ENCODE data around the gene PTPN14.
"Not testable (repeated sequence)": the region's sequence is repeated elsewhere in the genome, so short reads cannot be mapped to it uniquely, and the experiment has no call there.

Gene PTPN14

GRCh38 chr1:214551436-214552173 lies at the start of gene PTPN14:
TSS of gene PTPN14 (minus strand) at chr1:214551602. CDS start at chr1:214464803, 86,799 bp downstream.
- no peak for ATAC-seq

GRCh38 chr1:214593158-214593557 lies 41.8 kb upstream of the PTPN14 start:
- no peak for ATAC-seq

DNA sequence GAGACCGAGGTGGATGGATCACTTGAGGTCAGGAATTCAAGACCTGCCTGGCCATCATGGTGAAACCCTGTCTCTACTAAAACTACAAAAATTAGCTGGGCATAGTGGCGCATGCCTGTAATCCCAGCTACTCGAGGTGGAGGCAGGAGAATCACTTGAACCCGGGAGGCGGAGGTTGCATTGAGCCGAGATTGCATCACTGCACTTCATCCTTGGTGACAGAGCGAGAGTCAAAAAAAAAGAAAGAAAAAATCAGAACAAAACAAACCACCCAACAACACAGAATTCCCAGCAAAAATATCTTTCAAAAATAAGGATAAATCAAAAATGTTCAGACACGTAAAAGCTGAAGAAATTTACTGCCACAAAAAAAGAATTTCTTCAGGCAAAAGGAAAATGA lies 40.5 kb upstream of the PTPN14 start:
- not testable (repeated sequence) for ATAC-seq

- ATAC-seq = no peak
These were observed 39.3 kb upstream of the PTPN14 start for GRCh38 chr1:214590696-214591095.

- ATAC-seq = no peak
These were observed 37.7 kb upstream of the PTPN14 start for GRCh38 chr1:214588963-214589597.

DNA sequence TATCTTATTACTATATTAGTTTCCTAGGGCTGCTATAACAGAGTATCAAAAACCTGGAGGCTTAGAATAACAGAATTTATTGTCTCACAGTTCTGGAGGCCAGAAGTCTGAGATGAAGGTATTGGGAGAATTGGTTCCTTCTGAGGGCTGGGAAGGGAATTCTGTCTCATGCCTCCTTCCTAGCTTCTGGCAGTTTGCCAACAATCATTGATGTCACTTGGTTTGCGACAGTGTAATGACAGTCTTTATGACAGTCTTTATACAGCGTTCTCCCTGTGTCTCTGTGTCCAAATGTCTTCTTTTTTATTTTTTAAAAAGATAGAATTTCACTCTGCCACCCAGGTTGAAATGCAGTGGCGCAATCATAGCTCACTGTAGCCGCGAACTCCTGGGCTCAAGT lies 35.8 kb upstream of the PTPN14 start:
- no peak for ATAC-seq

- no peak for ATAC-seq
These were observed 35.2 kb upstream of the PTPN14 start for GRCh38 chr1:214586621-214587020.

GRCh38 chr1:214584805-214585766 lies 33.7 kb upstream of the PTPN14 start:
- peak; percentile 35 to 45 for ATAC-seq

DNA sequence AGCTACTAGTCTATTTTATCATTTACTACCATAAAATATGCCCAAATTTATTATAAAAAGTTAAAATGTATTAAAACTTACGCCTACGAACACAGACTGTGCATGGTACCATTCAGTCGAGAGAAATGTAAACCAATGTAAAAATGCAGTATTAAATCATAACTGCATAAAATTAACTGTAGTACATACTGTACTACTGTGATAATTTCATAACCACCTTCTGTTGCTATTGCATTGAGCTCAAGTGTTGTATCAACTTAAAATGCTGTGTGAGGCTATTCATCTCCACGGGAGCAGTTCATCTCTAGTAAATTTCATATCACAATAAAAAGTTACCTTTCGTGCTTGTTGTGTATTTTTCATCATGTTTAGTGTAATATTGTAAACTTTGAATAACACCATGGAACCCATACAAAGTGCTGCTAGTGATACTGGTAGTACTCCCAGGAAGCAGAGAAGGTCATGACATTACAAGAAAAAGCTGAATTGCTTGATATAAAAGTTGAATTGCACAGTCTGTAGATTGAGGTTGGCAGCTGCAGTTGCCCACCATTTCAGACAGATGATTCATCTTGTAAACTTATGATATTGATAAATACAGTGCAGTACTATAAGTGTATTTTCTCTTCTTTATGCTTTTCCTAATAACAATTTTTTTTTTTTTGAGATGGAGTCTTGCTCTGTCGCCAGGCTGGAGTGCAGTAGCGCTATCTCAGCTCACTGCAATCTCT lies 32.6 kb upstream of the PTPN14 start:
- no peak for ATAC-seq

DNA sequence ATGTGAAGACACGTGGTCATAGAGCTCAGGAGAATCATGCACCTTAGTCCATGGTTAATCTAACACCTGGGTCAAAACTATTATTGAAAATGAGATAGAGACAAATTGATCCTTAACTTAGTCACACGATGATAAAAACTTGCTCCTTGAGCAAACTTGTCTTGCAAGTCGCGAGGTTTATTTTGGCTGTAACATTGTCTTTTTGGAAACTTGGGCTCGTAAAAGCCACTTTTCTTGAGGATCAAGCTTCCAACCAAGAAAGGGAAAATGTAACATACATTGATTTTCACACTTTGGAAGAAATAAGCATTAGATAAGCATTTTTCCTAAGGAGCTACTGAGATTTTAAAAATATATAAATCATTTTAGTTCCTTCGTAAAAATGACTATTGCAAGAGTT lies 31.7 kb upstream of the PTPN14 start:
- no peak for ATAC-seq

- no peak for ATAC-seq
These were observed 31.0 kb upstream of the PTPN14 start for GRCh38 chr1:214582289-214582891.

DNA sequence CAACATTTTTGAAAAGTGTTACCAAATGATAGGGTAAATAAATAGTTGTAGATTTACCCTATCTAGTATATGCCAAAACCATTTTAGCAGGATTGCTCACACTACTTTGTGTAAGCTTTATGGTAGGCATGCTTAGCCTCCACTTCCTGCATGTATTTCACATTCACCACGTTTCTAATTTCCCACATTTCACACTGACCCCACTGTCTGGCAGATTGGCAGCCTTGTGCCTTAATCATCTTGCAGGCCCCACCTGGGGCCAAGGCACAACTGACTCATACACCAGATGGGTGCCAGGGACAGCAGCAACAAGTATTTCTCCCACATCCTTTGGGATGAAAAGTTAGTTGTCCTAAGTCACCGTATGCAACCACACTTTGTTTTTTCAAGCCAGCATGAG lies 30.4 kb upstream of the PTPN14 start:
- no peak for ATAC-seq

DNA sequence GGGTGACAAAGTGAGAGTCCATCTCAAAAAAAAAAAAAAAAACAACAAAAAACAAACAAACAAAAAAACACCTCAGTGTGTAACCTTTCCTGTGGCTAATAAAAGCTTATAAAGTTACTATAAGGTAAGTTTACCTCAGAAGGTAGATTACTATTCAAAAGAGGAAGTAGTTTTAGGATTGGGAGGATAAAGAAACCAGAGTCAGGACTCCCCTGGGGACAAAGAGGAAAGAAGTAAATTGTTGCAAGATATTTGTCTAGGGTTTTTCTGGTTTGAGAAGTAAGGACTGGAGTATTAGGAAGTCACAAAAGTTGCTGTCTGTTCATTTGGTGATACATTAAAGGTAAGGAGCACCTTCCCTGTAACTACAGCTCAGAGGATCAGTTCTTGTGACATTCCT lies 27.8 kb upstream of the PTPN14 start:
- no peak for ATAC-seq

GRCh38 chr1:214576120-214576519 lies 24.7 kb upstream of the PTPN14 start:
- not testable (repeated sequence) for ATAC-seq

GRCh38 chr1:214574598-214575411 lies 23.4 kb upstream of the PTPN14 start:
- no peak for ATAC-seq

DNA sequence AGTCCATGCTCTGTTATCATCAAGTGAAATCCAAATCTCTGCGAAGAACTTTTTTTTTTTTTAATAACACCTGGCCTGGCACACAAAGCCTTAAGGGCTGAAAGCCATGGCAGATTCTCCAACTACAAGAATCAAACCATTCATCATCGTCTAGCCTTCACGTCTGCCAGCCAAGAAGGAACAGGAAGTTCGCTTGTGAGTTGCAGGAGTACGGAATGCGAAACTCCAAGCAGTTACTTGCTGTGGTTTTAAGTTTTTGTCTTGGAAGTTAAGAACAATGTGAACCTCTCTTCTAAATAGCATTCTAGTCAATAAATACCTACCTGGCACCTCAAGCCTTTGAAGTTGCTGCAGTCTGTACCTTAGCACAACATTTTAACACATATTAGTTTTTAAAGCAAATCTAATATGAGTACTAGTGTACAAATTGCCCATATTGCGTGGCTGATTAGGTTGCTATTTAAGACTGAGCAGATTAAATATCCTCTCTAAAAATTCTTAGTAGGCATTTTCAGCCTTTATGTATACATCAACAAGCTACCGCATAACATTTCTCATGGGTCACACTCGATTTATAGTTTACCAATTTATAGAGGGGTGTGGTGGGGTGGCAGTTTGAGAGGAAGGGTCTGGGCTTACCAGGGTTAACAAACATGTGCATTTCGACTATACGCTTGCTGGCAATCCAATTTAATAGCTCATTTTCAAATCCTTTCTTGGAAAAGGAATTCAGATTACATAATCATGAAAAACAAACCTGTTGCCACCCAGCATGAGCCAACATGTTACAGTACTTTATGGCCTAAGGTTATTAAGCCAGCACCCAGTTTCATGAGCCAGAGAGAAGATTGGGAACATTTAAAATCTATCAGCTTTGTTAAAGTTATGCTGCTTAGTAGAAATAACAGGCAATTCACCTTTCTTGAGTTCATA lies 22.2 kb upstream of the PTPN14 start:
- no peak for ATAC-seq

DNA sequence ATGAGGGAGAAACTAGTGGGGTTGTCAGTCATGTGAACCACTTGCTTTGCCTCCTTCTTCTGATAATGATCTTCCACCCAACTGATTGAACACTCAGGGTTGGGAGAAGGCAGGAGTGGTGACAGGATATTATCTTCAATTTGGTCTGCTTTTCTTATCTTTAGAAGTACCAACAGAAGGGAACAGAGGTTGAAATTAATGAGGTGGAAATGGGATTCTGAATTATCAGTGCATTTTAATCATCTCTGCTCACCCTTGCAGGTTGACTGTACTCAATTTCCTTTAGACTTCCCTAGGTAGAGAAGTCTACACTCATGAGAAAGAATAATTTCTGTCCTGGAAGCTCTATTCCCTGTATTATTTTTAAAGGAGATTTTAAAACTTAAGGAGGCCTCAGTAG lies 19.9 kb upstream of the PTPN14 start:
- ATAC-seq = no peak

DNA sequence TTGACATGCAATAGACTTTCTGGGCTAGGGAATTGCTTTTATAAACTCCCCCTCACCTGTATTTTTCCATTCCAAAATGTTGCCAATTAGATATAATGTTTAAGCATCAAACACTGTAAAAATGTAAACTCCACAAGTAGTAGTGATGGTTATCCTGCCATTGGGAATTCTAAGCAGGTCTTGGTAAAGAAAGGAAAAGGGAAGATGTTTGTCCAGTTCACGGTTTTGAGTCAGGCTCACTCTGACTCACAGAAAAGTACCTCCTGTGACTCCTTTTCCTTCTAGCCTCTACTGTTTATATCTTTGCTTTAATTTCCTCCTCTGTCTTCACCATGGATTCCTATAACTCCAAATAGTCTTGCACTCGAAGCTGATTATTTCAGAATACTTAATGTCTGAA lies 19.0 kb upstream of the PTPN14 start:
- no peak for ATAC-seq

- no peak for ATAC-seq
These were observed 18.1 kb upstream of the PTPN14 start for GRCh38 chr1:214569357-214570004.

- ATAC-seq = no peak
These were observed 16.9 kb upstream of the PTPN14 start for GRCh38 chr1:214568328-214568727.

Data from activated CD4-positive, CD25-positive, alpha-beta regulatory T cell treated with anti-CD3 and anti-CD28 coated beads, Interleukin-2, amount 50 U/mL, for 24 hours (primary cell).